ENCODE results near the gene EXOSC5. TPM values are rescaled to one million over a fixed set of nuclear protein-coding genes. Genes with fewer than 3 reads are reported as not detected.

The EXOSC5 gene
- total and polyA plus RNA-seq, 9 of the 15 experiments (the other 6 are each of a cell fraction or from before 2014, with no cell fraction given), result 10.9 to 75.5 (median 37.8) TPM

DNA sequence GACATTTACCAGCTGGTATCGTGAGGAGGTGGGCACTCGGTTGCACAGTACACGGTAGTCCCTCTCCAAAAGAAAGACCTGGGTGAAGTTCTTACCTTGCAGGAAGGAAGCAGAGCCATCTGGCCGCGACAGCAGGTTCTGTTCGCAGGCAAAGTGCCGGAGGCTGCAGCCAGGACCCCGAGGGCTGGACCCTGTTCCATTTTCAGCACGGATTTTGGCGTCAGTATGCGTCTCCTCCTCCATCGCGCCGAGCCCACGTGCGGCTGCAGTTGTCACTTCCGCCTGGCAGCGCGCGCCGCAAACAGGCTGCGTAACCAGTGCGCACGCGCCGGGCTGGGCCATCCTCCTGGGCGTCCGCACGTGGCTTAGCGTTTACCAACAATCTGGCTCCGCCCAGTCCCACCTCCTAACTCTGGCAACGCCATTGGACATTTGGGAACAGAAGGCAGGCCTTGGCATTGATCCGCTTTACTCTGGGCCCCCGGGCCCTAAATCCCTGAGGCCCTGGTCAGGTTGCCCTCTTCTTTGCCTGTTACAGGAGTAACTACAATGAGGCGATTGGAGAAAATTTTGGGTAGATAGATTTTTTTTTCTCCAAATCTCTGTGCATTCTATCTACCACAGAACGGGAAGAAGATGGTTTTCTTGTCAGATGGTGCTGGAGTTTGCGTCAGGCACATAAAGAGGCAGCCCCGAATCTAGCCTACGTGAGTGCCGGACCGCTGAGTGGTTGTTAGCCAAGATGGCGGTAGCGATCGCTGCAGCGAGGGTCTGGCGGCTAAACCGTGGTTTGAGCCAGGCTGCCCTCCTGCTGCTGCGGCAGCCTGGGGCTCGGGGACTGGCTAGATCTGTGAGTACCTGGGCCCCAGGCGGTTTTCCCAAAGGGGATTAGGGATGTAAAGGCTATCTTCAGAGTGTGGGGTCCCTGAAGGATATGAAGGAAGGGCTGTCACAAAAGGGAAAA is at the start of gene EXOSC5, which contains the start of gene BCKDHA (continued):
- TF ChIP-seq, protein P1, sequence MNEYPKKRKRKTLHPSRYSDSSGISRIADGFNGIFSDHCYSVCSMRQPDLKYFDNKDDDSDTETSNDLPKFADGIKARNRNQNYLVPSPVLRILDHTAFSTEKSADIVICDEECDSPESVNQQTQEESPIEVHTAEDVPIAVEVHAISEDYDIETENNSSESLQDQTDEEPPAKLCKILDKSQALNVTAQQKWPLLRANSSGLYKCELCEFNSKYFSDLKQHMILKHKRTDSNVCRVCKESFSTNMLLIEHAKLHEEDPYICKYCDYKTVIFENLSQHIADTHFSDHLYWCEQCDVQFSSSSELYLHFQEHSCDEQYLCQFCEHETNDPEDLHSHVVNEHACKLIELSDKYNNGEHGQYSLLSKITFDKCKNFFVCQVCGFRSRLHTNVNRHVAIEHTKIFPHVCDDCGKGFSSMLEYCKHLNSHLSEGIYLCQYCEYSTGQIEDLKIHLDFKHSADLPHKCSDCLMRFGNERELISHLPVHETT (CRISPR knock-in tag; conservative IDR thresholded peaks at IDR 0.05 in 1 of 2, IDR thresholded peaks at IDR 0.05 in 1 of 2), result peak in 1 of 2 experiments; percentile 66; a peak in 1 of 4 replicates
- TF ChIP-seq, protein P2, sequence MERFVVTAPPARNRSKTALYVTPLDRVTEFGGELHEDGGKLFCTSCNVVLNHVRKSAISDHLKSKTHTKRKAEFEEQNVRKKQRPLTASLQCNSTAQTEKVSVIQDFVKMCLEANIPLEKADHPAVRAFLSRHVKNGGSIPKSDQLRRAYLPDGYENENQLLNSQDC (CRISPR knock-in tag; IDR thresholded peaks at IDR 0.05), result no peak
- TF ChIP-seq U2AF1 (optimal IDR thresholded peaks at IDR 0.05; ENCODE audit: low read depth, low read length), result no peak
- TF ChIP-seq CHD2 (IDR thresholded peaks at IDR 0.05; ENCODE audit: low read depth, low read length), result peak; percentile 16; the same call in 1 of the 2 replicates
- TF ChIP-seq, protein P3, sequence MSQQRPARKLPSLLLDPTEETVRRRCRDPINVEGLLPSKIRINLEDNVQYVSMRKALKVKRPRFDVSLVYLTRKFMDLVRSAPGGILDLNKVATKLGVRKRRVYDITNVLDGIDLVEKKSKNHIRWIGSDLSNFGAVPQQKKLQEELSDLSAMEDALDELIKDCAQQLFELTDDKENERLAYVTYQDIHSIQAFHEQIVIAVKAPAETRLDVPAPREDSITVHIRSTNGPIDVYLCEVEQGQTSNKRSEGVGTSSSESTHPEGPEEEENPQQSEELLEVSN (IDR thresholded peaks at IDR 0.05; ENCODE audit: borderline replicate concordance in 1 of 2, extremely low read depth in 1 of 2, insufficient read depth in 1 of 2, insufficient read length in 1 of 2, low read depth in 1 of 2, low read length in 1 of 2, poor library complexity in 1 of 2, severe bottlenecking in 1 of 2), result peak; percentile 96
- no peak for TF ChIP-seq STAT5B (CRISPR knock-in tag; IDR thresholded peaks at IDR 0.05)
- no peak for TF ChIP-seq NFXL1 (CRISPR knock-in tag; IDR thresholded peaks at IDR 0.05)
- no peak for TF ChIP-seq ZNF445 (CRISPR knock-in tag; IDR thresholded peaks at IDR 0.05; ENCODE audit: low read depth)
- TF ChIP-seq, protein P4, sequence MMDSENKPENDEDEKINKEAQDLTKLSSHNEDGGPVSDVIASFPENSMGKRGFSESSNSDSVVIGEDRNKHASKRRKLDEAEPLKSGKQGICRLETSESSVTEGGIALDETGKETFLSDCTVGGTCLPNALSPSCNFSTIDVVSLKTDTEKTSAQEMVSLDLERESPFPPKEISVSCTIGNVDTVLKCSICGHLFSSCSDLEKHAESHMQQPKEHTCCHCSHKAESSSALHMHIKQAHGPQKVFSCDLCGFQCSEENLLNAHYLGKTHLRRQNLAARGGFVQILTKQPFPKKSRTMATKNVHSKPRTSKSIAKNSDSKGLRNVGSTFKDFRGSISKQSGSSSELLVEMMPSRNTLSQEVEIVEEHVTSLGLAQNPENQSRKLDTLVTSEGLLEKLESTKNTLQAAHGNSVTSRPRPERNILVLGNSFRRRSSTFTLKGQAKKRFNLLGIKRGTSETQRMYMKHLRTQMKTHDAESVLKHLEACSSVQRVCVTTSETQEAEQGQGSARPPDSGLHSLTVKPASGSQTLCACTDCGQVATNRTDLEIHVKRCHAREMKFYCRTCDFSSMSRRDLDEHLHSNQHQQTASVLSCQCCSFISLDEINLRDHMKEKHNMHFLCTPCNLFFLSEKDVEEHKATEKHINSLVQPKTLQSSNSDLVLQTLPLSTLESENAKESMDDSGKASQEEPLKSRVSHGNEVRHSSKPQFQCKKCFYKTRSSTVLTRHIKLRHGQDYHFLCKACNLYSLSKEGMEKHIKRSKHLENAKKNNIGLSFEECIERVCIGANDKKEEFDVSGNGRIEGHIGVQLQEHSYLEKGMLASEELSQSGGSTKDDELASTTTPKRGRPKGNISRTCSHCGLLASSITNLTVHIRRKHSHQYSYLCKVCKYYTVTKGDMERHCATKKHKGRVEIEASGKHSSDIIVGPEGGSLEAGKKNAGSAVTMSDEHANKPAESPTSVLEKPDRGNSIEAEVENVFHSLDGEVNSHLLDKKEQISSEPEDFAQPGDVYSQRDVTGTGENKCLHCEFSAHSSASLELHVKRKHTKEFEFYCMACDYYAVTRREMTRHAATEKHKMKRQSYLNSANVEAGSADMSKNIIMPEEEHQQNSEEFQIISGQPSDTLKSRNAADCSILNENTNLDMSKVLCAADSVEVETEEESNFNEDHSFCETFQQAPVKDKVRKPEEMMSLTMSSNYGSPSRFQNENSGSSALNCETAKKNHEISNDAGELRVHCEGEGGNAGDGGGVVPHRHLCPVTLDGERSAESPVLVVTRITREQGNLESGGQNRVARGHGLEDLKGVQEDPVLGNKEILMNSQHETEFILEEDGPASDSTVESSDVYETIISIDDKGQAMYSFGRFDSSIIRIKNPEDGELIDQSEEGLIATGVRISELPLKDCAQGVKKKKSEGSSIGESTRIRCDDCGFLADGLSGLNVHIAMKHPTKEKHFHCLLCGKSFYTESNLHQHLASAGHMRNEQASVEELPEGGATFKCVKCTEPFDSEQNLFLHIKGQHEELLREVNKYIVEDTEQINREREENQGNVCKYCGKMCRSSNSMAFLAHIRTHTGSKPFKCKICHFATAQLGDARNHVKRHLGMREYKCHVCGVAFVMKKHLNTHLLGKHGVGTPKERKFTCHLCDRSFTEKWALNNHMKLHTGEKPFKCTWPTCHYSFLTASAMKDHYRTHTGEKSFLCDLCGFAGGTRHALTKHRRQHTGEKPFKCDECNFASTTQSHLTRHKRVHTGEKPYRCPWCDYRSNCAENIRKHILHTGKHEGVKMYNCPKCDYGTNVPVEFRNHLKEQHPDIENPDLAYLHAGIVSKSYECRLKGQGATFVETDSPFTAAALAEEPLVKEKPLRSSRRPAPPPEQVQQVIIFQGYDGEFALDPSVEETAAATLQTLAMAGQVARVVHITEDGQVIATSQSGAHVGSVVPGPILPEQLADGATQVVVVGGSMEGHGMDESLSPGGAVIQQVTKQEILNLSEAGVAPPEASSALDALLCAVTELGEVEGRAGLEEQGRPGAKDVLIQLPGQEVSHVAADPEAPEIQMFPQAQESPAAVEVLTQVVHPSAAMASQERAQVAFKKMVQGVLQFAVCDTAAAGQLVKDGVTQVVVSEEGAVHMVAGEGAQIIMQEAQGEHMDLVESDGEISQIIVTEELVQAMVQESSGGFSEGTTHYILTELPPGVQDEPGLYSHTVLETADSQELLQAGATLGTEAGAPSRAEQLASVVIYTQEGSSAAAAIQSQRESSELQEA (IDR thresholded peaks at IDR 0.05; ENCODE audit: low read depth), result no peak
- TF ChIP-seq RBBP5 (IDR thresholded peaks at IDR 0.05; ENCODE audit: borderline replicate concordance, insufficient read depth, low read length, poor library complexity, severe bottlenecking), result peak; percentile 78
- peak; percentile 22 for TF ChIP-seq JUND (IDR thresholded peaks at IDR 0.05; ENCODE audit: borderline replicate concordance, low read depth, low read length)
- no peak for TF ChIP-seq JUND (tag; IDR thresholded peaks at IDR 0.05; ENCODE audit: borderline replicate concordance, low read depth, low read length)
- TF ChIP-seq HLTF (IDR thresholded peaks at IDR 0.05), result no peak
- TF ChIP-seq WHSC1 (IDR thresholded peaks at IDR 0.05; ENCODE audit: low read length), result no peak
- TF ChIP-seq ZEB2 (IDR thresholded peaks at IDR 0.05), result no peak
